Measurements from ENCODE around the gene TSPAN14.

DNA sequence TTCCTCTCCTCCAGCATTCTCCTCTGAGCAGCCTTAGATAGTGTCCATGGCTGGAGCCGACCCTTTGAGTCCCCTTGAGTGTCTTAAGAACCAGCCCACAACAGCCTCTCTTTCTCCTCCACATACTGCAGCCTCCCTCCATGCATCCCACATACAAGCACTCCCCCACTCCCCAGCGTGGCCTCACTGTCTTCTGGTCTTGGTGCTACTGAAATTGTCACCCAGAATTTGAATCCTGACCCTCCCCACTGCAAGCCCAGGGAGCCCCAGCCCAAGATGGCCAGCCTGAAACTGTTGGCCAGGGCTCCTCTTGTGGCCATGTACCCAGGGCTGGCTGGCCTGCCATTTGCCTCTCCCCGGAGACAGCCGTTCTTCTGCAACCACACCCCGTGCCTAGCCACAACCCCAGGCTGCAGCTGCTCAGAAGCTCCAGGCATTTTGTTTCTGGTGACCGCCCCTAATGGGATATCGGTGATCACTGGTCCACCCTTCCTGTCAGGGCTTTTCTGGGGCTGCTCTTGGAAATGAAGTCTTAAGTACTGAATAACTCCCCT, 64.8 kb downstream of the TSPAN14 start:
- TF ChIP-seq POLR2A (IDR thresholded peaks at IDR 0.05; ENCODE audit: low read depth, low read length) (no peak), POLR2AphosphoS5 (IDR thresholded peaks at IDR 0.05; ENCODE audit: low read depth, low read length) (no peak), TAF1 (IDR thresholded peaks at IDR 0.05; ENCODE audit: low read depth, low read length) (no peak)
